Measurements from ENCODE around the gene RNF208. TPM values are rescaled to one million over a fixed set of nuclear protein-coding genes. Genes with fewer than 3 reads are reported as not detected.

RNF208 gene
- total and polyA plus RNA-seq, 2 donors (not counting 1 experiment from before 2014, with no cell fraction given), result 1.1 to 1.4 TPM

DNA sequence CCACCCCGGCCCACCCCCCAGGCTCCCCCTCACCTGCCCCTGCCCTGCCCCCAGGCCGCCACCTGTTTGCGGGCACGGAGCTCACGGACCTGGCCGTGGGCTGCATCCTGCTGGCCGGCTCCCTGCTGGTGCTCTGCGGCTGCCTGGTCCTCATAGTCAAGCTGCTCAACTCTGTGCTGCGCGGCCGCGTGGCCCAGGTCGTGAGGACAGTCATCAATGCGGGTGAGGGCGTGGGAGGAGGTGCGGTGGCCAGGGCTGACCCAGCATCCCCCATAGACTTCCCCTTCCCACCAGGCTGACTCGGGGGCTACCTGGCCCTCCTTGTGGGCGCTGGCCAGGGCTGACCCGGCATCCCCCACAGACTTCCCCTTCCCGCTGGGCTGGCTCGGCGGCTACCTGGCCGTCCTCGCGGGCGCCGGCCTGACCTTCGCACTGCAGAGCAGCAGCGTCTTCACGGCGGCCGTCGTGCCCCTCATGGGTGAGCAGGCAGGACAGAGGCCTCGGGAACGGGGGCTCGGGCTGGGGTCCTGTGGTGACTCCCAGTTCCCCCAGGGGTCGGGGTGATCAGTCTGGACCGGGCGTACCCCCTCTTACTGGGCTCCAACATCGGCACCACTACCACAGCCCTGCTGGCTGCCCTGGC lies 12.1 kb upstream of the RNF208 start:
- H3K36me3 ChIP-seq (replicated peaks in 1 of 2; ENCODE audit: control extremely low read depth in 1 of 2, control insufficient read depth in 1 of 2, extremely low read depth in 1 of 2, insufficient read depth in 2 of 2, low read length in 1 of 2), result no peaks in the 10 kb centered on the region
- H2AFZ ChIP-seq (ENCODE audit: insufficient read depth, low read depth, low read length, poor library complexity, severe bottlenecking), result no peak overlapping the region
- peaks cover 0 to 3% (median 0%) of the 10 kb centered on the region in 3 donors for H3K9me3 ChIP-seq (ENCODE audit: control extremely low read depth in 1 of 3, control insufficient read depth in 2 of 3, insufficient read depth in 1 of 3, low read length in 2 of 3)
- ChIA-PET CTCF (interaction anchor here (0.9 to 8.9 kb wide), 4 partner anchors 9 to 138 kb away, joined by 3 to 76 read pairs (median 4); partner anchors contain the start of genes CYSRT1, RNF208, RNF224 and SSNA1), POLR2A (interaction anchor here (0.6 to 1.0 kb wide), 4 partner anchors 10 to 502 kb away, joined by 3 to 10 read pairs (median 4); partner anchors contain the start of gene CYSRT1)
- DNase-seq (peak; percentile 31), ATAC-seq (ENCODE audit: low read depth) (no peak)
- peaks cover 17% of the 10 kb centered on the region for H4K20me1 ChIP-seq (ENCODE audit: control insufficient read depth, insufficient read depth, low read length, poor library complexity, severe bottlenecking)
- no peak overlapping the region for H3K27ac ChIP-seq (ENCODE audit: low read length in 2 of 2)
- H3K4me2 ChIP-seq (replicated peaks; ENCODE audit: low read depth, low read length, poor library complexity, severe bottlenecking), result peak overlapping the region; percentile 72
- H3K4me3 ChIP-seq (ENCODE audit: control extremely low read depth in 1 of 5, extremely low read depth in 1 of 5, insufficient read depth in 1 of 5, low read depth in 2 of 5, low read length in 4 of 5), result no peak overlapping the region
- 77% methylated on average over 36 of the region's 40 CpGs for WGBS (ENCODE audit: insufficient coverage)
- Mint-ChIP-seq H3K27ac (peak overlapping the region; percentile 20), H3K4me1 (peaks cover 33% of the 10 kb centered on the region), H3K27me3 (no peaks in the 10 kb centered on the region), H3K4me3 (no peak overlapping the region), H3K9me3 (ENCODE audit: insufficient read depth) (no peaks in the 10 kb centered on the region)
- intact Hi-C loops (cut with micrococcal nuclease), result no loop called here
- peaks cover 0 to 18% (median 2%) of the 10 kb centered on the region in 4 experiments for H3K27me3 ChIP-seq (replicated peaks in 1 of 4; ENCODE audit: control extremely low read depth in 1 of 4, control insufficient read depth in 3 of 4, insufficient read depth in 4 of 4, low read length in 3 of 4)
- H3K79me2 ChIP-seq (ENCODE audit: control insufficient read depth, insufficient read depth, low read length), result peaks cover 26% of the 10 kb centered on the region
- no peak overlapping the region for H3K9ac ChIP-seq (ENCODE audit: low read length)
- peaks cover 33 to 52% of the 10 kb centered on the region in 2 donors for H3K4me1 ChIP-seq (ENCODE audit: control insufficient read depth in 2 of 2, insufficient read depth in 2 of 2, low read length in 2 of 2)
- TF ChIP-seq, protein P1, sequence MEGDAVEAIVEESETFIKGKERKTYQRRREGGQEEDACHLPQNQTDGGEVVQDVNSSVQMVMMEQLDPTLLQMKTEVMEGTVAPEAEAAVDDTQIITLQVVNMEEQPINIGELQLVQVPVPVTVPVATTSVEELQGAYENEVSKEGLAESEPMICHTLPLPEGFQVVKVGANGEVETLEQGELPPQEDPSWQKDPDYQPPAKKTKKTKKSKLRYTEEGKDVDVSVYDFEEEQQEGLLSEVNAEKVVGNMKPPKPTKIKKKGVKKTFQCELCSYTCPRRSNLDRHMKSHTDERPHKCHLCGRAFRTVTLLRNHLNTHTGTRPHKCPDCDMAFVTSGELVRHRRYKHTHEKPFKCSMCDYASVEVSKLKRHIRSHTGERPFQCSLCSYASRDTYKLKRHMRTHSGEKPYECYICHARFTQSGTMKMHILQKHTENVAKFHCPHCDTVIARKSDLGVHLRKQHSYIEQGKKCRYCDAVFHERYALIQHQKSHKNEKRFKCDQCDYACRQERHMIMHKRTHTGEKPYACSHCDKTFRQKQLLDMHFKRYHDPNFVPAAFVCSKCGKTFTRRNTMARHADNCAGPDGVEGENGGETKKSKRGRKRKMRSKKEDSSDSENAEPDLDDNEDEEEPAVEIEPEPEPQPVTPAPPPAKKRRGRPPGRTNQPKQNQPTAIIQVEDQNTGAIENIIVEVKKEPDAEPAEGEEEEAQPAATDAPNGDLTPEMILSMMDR (IDR thresholded peaks at IDR 0.05), result no peak
- no peak for TF ChIP-seq EZH2 (IDR thresholded peaks at IDR 0.05; ENCODE audit: borderline replicate concordance, insufficient read depth, low read depth, low read length, poor library complexity, severe bottlenecking)

Measured in B cell (primary cell).